K562 (cell line): ENCODE measurements around the gene ARHGAP15. TPM values are rescaled to one million over a fixed set of nuclear protein-coding genes. Genes with fewer than 3 reads are reported as not detected.

ENCODE experiments used
- ATAC-seq: fragments of 200-7000 bp; cut with Tn5 transposase; 3 replicates; pipeline ENCODE4 v1.9.1; 2020; ENCODE audit warnings: moderate library complexity
- BruUV-seq: library from RNA; stranded (reverse); fragments of 400-500 nt; replicated peaks from 2 replicates; lab custom pipeline; 2021; lab: Mats Ljungman, UMichigan
- CTCF ChIA-PET: fragments of 300-600 bp; formaldehyde crosslinking; extraction: SDS; loops from one replicate; lab custom pipeline; 2021; ENCODE audit warnings: low intra/inter-chr PET ratio; lab: Yijun Ruan, JAX
- POLR2A ChIA-PET: fragments of 300-600, 350-650 bp; sonication (Branson Sonifier 250); formaldehyde crosslinking; extraction: SDS; loops from one replicate; lab custom pipeline; 2021; ENCODE audit warnings: antibody characterized with exemption, inconsistent platforms; lab: Yijun Ruan, JAX
- DNase-seq, 4 experiments: peaks; one replicate each; pipeline versions ENCODE4 v3.0.0 to v3.0.0-alpha.2; 2011 to 2018; ENCODE audit warnings: low spot score in 3 of 4, mixed read lengths in 3 of 4; ENCODE audit errors: extremely low read depth in 1 of 4
- FAIRE-seq: peaks from 2 replicates; lab custom pipeline; 2011; peaks lifted over from hg19 to GRCh38; lab: Jason Lieb, UNC
- H2AFZ ChIP-seq: 2 replicates; pipeline ENCODE4 v1.6.0; 2011; ENCODE audit warnings: low read depth, low read length, control low read depth, inconsistent platforms
- H3K27ac ChIP-seq: fragments of 200-600 bp; 3 replicates; pipeline ENCODE4 v1.8.0; 2011; ENCODE audit warnings: low read depth, mild to moderate bottlenecking, control low read depth, inconsistent platforms, low read length, moderate library complexity, mixed read lengths; ENCODE audit errors: extremely low read depth
- H3K27me3 ChIP-seq, 2 experiments: fragments of 300-600 bp in 1 of 2; 2 replicates in 1 of 2; 3 replicates in 1 of 2; pipeline versions ENCODE4 v1.6.0 to v1.8.0; 2011; ENCODE audit warnings: inconsistent platforms in 2 of 2, low read length in 2 of 2, mild to moderate bottlenecking in 1 of 2, mixed read lengths in 1 of 2, moderate library complexity in 1 of 2; ENCODE audit not compliant: control insufficient read depth in 2 of 2, insufficient read depth in 2 of 2
- H3K36me3 ChIP-seq: fragments of 300-600 bp; 3 replicates; pipeline ENCODE4 v1.8.0; 2011; ENCODE audit warnings: mild to moderate bottlenecking, low read length, inconsistent platforms; ENCODE audit not compliant: control insufficient read depth, insufficient read depth
- H3K4me1 ChIP-seq, 2 experiments: fragments of 200-600 bp in 1 of 2; replicated peaks in 1 of 2; 2 replicates in 1 of 2; 3 replicates in 1 of 2; pipeline versions ENCODE4 v1.5.1 to v1.8.0; 2011; ENCODE audit warnings: inconsistent platforms in 2 of 2, low read length in 2 of 2, mild to moderate bottlenecking in 1 of 2, mixed read lengths in 1 of 2, moderate library complexity in 1 of 2; ENCODE audit not compliant: control insufficient read depth in 2 of 2, insufficient read depth in 2 of 2
- H3K4me2 ChIP-seq: 2 replicates; pipeline ENCODE4 v1.6.1; 2011; ENCODE audit warnings: low read length, control low read depth, inconsistent platforms, mixed read lengths; ENCODE audit not compliant: insufficient read depth
- H3K4me3 ChIP-seq: fragments of 200-600 bp; sonication (generic), shearing (Covaris generic); 2 replicates; pipeline ENCODE4 v1.5.1; 2016; ENCODE audit warnings: control low read depth, inconsistent platforms
- H3K79me2 ChIP-seq: fragments of 200-600 bp; 3 replicates; pipeline ENCODE4 v1.8.0; 2011; ENCODE audit warnings: low read length, inconsistent platforms; ENCODE audit not compliant: control insufficient read depth, insufficient read depth
- H3K9ac ChIP-seq, 2 experiments: 2 replicates each; pipeline versions ENCODE4 v1.6.0 to v1.6.1; 2011; ENCODE audit warnings: low read depth in 2 of 2, low read length in 2 of 2, control low read depth in 1 of 2, inconsistent platforms in 1 of 2, mild to moderate bottlenecking in 1 of 2, mixed read lengths in 1 of 2; ENCODE audit not compliant: insufficient read depth in 1 of 2
- H3K9me1 ChIP-seq: one replicate; pipeline ENCODE4 v1.6.0; 2011; ENCODE audit warnings: inconsistent platforms, mild to moderate bottlenecking, low read length, moderate library complexity; ENCODE audit not compliant: control insufficient read depth, insufficient read depth
- H3K9me3 ChIP-seq: replicated peaks from 2 replicates; pipeline ENCODE4 v1.5.1; 2011; ENCODE audit warnings: low read depth, low read length, inconsistent platforms; ENCODE audit not compliant: control insufficient read depth, insufficient read depth
- H4K20me1 ChIP-seq: replicated peaks from 2 replicates; pipeline ENCODE4 v1.6.1; 2011; ENCODE audit warnings: low read length, inconsistent platforms, mixed read lengths; ENCODE audit not compliant: control insufficient read depth, insufficient read depth
- CCAR2 ChIP-seq: fragments of 200-400 bp; formaldehyde crosslinking; IDR thresholded peaks from 2 replicates; pipeline ENCODE4 v1.6.1; 2017; ENCODE audit warnings: mild to moderate bottlenecking, low read depth, low read length
- CCNT2 ChIP-seq: IDR thresholded peaks from 2 replicates; pipeline ENCODE4 v1.6.1; 2011; ENCODE audit warnings: borderline replicate concordance, low read depth, mild to moderate bottlenecking, moderate library complexity, mixed read lengths, low read length; ENCODE audit not compliant: insufficient read length; ENCODE audit errors: extremely low read depth
- CREB1 ChIP-seq, 2 experiments: sonication (generic) in 1 of 2; formaldehyde crosslinking in 1 of 2; IDR thresholded peaks; 2 replicates each; pipeline versions ENCODE4 v1.6.1 to v1.8.0; 2012 to 2022; ENCODE audit warnings: inconsistent platforms in 1 of 2, mild to moderate bottlenecking in 1 of 2, missing genetic modification reagents in 1 of 2, moderate library complexity in 1 of 2
- CTCF ChIP-seq, 3 experiments: IDR thresholded peaks in 2 of 3; conservative IDR thresholded peaks in 1 of 3; 2 replicates each; pipeline ENCODE4 v1.5.1; 2011 to 2012; ENCODE audit warnings: low read length in 3 of 3, mild to moderate bottlenecking in 3 of 3, control low read depth in 2 of 3, improper control_type of control experiment in 1 of 3, inconsistent platforms in 1 of 3, low read depth in 1 of 3, mixed read lengths in 1 of 3, moderate library complexity in 1 of 3; ENCODE audit not compliant: insufficient read depth in 2 of 3
- FOXA3 ChIP-seq, 2 experiments: fragments of 450-650 bp in 1 of 2; sonication (generic) in 1 of 2; formaldehyde crosslinking; IDR thresholded peaks in 1 of 2; conservative IDR thresholded peaks in 1 of 2; 2 replicates each; pipeline versions ENCODE4 v1.4.0 to v1.8.0; 2020 to 2022; ENCODE audit warnings: mild to moderate bottlenecking in 2 of 2, missing genetic modification reagents in 1 of 2
- GABPA ChIP-seq: fragments of 200-800 bp; sonication (Bioruptor generic); conservative IDR thresholded peaks from 2 replicates; pipeline ENCODE4 v1.6.1; 2016; ENCODE audit warnings: low read depth, missing genetic modification characterization, missing compliant biosample characterization
- MCM7 ChIP-seq, 2 experiments: fragments of 450-650 bp; IDR thresholded peaks; 2 replicates each; pipeline ENCODE4 v1.6.1; 2016 to 2018
- NCOA6 ChIP-seq: fragments of 450-650 bp; IDR thresholded peaks from 2 replicates; pipeline ENCODE4 v1.6.1; 2017; ENCODE audit warnings: mild to moderate bottlenecking
- NFRKB ChIP-seq: fragments of 450-650 bp; IDR thresholded peaks from 2 replicates; pipeline ENCODE4 v1.6.1; 2016; ENCODE audit warnings: low read depth
- NR2F6 ChIP-seq: fragments of 450-650 bp; formaldehyde crosslinking; IDR thresholded peaks from 2 replicates; pipeline ENCODE4 v1.4.0; 2020; ENCODE audit warnings: mild to moderate bottlenecking
- PML ChIP-seq: IDR thresholded peaks from 2 replicates; pipeline ENCODE4 v1.6.1; 2012; ENCODE audit warnings: low read length, inconsistent platforms
- PTRF ChIP-seq: fragments of 450-650 bp; IDR thresholded peaks from 2 replicates; pipeline ENCODE4 v1.6.1; 2016; ENCODE audit warnings: mild to moderate bottlenecking, missing genetic modification characterization, missing compliant biosample characterization
- RBM34 ChIP-seq: fragments of 200-400 bp; formaldehyde crosslinking; IDR thresholded peaks from 2 replicates; pipeline ENCODE4 v1.6.1; 2018; ENCODE audit warnings: low read length, borderline replicate concordance; ENCODE audit not compliant: insufficient read depth
- RBM39 ChIP-seq: fragments of 200-400 bp; formaldehyde crosslinking; optimal IDR thresholded peaks from 2 replicates; pipeline ENCODE3; 2018; ENCODE audit warnings: low read depth, low read length
- STAG1 ChIP-seq: sonication (generic); formaldehyde crosslinking; IDR thresholded peaks from 2 replicates; pipeline ENCODE4 v1.5.0; 2020; ENCODE audit warnings: missing genetic modification reagents, borderline replicate concordance
- TGIF2 ChIP-seq: sonication (generic); formaldehyde crosslinking; IDR thresholded peaks from 2 replicates; pipeline ENCODE4 v1.8.1; 2022; ENCODE audit warnings: mild to moderate bottlenecking, missing genetic modification reagents, moderate library complexity
- ZBTB9 ChIP-seq: fragments of 450-650 bp; formaldehyde crosslinking; IDR thresholded peaks from 2 replicates; pipeline ENCODE4 v1.4.0; 2020; ENCODE audit warnings: mild to moderate bottlenecking, moderate library complexity
- ZC3H8 ChIP-seq: fragments of 450-650 bp; IDR thresholded peaks from 2 replicates; pipeline ENCODE4 v1.6.1; 2017
- in situ Hi-C: fragments of 300-500 bp; cut with MboI; formaldehyde crosslinking; loops from 4 replicates; pipeline ENCODE4 v1.15.0; 2018; ENCODE audit warnings: inconsistent platforms, mixed read lengths
- intact Hi-C: fragments of 100-400 bp; cut with micrococcal nuclease; formaldehyde crosslinking; loops from 2 replicates; pipeline ENCODE4 v1.14.2; 2022
- polyA plus RNA-seq, 8 experiments: library from polyadenylated mRNA; depleted of rRNA in 4 of 8; stranded (reverse) in 5 of 8; unstranded in 3 of 8; fragments of >200 nt; fragmentation: Nextera tagmentation in 2 of 8; fragmentation: Illumina TruSeq in 1 of 8; extraction: Ambion mirVana in 2 of 8; extraction: Trizol in 1 of 8; gene quantifications; 2 replicates each; pipeline versions ENCODE4 v1.2.1 to v1.2.3, GENCODE V29; 2011 to 2014; ENCODE audit warnings: inconsistent platforms in 1 of 8, missing spikeins in 1 of 8
- total RNA-seq, 7 experiments: library from RNA; depleted of rRNA in 6 of 7; stranded (reverse); fragments of >200 nt in 6 of 7; fragmentation: Illumina TruSeq in 2 of 7; extraction: Trizol in 2 of 7; gene quantifications; 2 replicates each; pipeline versions ENCODE4 v1.2.1 to v1.2.3, GENCODE V29; 2011 to 2021; ENCODE audit warnings: low replicate concordance in 1 of 7

The ARHGAP15 gene
- total and polyA plus RNA-seq, 9 of the 15 experiments (the other 6 are each of a cell fraction or from before 2014, with no cell fraction given) = 1.5 to 17.9 (median 7.9) TPM

- ChIA-PET CTCF (no interaction called here), POLR2A (no interaction called here)
- Histone ChIP-seq H3K4me3 (no peak overlapping the region), H3K9ac (no peak overlapping the region), H3K4me2 (no peak overlapping the region), H3K27ac (no peak overlapping the region), H3K27me3 (no peaks in the 10 kb centered on the region), H3K9me3 (no peaks in the 10 kb centered on the region), H2AFZ (no peak overlapping the region), H3K36me3 (no peaks in the 10 kb centered on the region), H3K79me2 (no peaks in the 10 kb centered on the region), H4K20me1 (no peaks in the 10 kb centered on the region), H3K4me1 (no peaks in the 10 kb centered on the region; a peak in 1 of 5 replicates), H3K9me1 (no peaks in the 10 kb centered on the region)
- in situ Hi-C loops = no loop called here
- no TSS peak for BruUV-seq
- DNase-seq (no peak), ATAC-seq (no peak), FAIRE-seq (no peak)
- intact Hi-C loops = no loop called here
- TF ChIP-seq MCM7 (IDR thresholded peaks at IDR 0.05) (no peak), PML (no peak), RBM34 (no peak), RBM39 (no peak), CTCF (IDR thresholded peaks at IDR 0.05 in 2 of 3, conservative IDR thresholded peaks at IDR 0.05 in 1 of 3; ENCODE audit: insufficient read depth in 2 of 3, low read depth in 1 of 3, low read length in 3 of 3) (no peak), GABPA (tag) (no peak), STAG1 (no peak), ZC3H8 (no peak), NR2F6 (CRISPR knock-in tag) (no peak), CREB1 (IDR thresholded peaks at IDR 0.05) (no peak), CREB1 (CRISPR knock-in tag; IDR thresholded peaks at IDR 0.05) (no peak), CCNT2 (no peak), CCAR2 (no peak), FOXA3 (CRISPR knock-in tag; conservative IDR thresholded peaks at IDR 0.05 in 1 of 2, IDR thresholded peaks at IDR 0.05 in 1 of 2) (no peak), PTRF (no peak), NFRKB (no peak), TGIF2 (no peak), NCOA6 (no peak), ZBTB9 (CRISPR knock-in tag) (no peak)
Measured at GRCh38 chr2:143460382-143460781, 331.2 kb downstream of the ARHGAP15 start.
